Measurements from ENCODE around the gene C1orf35.

C1orf35 gene

GRCh38 chr1:228077565-228078330 is 25.4 kb downstream of the C1orf35 start:
- DNase-seq = no peak

GRCh38 chr1:228076796-228077430 is 26.2 kb downstream of the C1orf35 start:
- no peak for DNase-seq

DNA sequence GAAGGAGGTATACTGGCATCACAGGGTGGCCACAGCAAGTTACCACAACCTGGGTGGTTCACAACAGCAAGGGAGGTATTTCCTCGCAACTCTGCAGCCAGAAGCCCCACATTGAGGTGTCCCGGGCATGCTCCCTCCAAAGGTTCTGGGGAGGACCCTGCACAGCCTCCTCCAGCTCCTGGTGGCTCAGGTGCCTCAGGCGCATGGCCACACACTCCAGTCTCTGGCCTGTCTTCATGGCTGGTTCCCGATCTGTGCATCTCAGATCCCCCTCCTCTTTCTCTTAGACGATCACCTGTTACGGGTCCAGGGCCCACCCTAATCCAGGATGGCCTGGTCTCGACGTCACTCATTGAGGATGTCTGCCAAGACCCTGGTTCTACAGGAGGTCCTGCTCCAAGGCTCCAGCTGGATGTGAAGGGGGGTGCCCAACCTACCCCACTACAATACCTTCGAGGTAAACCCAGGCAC is 27.3 kb downstream of the C1orf35 start:
- DNase-seq = no peak

GRCh38 chr1:228074954-228075730 is 28.0 kb downstream of the C1orf35 start:
- no peak for DNase-seq

DNA sequence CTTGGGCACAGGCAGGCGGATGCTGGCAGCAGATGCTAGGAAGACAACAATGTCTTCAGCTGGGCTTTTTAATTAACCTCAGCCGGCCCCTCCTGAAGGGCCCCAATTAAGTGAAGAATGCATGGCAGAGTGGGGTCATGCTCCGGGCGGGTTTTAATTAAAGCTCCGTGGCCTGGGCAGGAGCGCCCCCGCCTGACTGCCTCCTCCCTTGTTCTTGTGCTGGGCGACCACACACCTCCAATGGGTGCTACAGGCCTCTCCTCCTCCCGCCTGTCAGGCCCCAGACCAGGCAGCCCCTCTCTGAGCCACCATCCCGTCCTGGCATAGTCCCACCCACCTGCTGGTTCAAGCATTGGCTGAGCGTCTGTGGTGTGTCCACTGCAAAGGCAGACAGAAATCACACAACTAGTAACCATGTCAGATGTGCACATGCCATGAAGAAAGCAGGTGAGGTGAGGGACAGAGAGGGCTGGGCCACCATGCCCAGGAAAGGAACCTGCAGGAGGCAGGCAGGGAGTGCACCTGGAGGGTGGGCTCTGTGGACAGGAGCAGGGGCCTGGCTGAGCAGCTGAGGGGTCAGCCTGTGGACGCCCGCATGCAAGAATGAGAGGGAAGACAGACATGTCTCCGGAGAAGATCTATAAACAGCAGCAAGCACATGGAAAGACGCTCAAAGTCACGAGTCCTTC is 29.1 kb downstream of the C1orf35 start:
- no peak for DNase-seq

GRCh38 chr1:228073061-228073856 is 29.9 kb downstream of the C1orf35 start:
- no peak for DNase-seq

- no peak for DNase-seq
Measured at GRCh38 chr1:228072658-228073043, 30.5 kb downstream of the C1orf35 start.

DNA sequence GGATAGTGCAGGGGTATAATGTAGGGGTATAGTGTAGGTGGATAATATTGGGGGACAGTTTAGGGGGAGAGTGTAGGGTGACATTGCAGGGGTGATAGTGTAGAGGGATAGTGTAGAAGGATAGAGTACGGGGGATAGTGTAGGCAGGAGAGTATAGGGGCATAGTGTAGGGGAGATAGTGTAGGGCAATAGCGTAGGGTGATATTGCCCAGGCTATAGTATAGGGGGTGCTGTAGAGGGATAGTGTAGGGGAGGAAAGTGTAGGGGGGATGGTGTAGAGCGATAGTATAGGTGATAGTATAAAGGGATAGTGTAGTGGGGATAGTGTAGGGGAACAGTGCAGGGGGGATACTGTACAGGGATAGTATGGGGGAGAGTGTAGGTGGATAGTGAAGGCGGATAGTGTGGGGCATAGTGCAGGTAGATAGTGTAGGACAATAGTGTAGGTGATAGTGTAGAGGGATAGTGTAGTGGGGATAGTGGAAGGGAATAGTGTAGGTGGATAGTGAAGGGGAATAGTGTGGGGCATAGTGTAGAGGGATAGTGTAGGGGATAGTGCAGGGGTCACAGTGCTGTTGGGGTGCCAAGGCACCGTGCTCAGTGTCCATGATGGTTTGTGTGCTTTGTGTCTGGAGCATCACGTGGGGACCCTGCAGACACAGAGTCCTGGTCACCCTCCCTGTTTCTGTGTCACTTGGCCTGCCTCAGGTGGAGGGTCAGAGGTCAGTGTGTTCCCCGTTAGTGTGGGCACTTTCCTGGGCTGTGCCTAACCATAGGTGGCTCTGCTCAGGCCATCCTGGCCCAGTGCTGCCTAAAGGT is 31.1 kb downstream of the C1orf35 start:
- DNase-seq = no peak

DNA sequence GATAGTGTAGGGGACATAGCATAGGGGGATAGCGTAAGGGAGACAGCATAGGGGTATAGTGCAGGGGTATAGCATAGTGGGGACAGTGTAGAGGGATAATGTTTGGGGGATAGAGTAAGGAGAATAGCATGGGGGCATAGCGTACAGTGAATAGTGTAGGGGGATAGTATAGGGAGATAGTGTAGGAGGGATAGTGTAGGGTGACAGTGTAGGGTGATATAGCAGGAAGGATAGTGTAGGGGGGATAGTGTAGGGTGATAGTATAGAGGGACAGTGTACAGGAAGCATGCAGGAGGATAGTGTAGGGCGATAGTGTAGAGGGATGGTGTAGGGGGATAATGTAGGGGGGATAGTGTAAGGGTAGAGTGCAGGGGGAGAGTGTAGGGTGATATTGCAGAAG is 32.3 kb downstream of the C1orf35 start:
- DNase-seq = no peak

- DNase-seq = no peak
Measured at GRCh38 chr1:228070173-228070572, 33.0 kb downstream of the C1orf35 start.

DNA sequence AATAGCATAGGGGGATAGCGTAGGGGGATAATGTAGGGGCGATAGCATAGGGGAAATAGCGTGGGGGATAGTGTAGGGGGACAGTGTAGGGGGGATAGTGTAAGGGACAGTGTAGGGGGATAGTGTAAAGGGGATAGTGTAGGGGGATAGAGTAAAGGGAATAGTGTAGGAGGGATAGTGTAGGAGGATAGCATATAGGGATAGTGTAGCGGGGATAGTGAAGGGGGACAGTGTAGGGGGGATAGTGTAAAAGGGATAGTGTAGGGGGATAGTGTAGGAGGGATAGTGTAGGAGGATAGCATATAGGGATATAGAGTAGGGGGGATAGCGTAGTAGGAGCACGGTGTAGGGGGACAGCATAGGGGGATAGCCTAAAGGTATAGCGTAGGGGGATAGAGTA is 34.8 kb downstream of the C1orf35 start:
- DNase-seq = no peak

DNA sequence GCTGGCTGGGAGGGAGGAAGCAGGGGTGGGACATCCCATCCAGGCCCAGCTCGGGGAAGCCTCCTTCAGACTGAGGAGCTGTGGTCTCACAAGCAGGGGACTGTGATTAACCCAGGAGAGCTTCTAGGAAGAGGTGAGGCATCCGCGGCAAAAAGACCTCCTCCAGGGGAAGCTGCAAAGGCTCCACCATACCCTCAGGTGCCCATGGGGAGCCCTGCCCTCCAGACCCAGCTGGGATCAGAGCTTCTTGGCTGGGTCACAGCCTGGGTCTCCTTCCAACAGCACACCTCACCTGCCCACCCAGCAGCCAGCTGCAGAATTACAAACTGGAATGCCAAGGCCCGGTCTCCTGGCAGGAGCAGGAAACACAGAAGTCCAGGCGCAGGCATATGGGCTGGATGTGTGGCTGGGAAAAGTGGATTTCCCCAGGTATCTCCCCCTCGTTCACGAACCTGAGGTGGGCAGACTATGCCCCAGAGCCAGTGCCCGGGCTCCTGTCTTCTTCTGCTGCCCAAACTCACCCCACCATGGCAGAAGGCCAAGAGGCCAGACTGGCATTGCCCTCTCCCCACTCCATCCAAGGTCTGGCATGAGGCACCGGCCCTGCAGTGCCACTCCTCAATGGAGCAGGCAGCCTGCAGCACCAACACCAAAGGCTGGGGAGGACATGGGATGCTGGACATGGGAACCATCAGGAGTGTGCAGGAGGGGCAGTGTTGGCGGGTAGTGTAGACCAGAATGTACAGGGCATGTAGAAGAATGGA is 36.1 kb downstream of the C1orf35 start:
- DNase-seq = no peak

DNA sequence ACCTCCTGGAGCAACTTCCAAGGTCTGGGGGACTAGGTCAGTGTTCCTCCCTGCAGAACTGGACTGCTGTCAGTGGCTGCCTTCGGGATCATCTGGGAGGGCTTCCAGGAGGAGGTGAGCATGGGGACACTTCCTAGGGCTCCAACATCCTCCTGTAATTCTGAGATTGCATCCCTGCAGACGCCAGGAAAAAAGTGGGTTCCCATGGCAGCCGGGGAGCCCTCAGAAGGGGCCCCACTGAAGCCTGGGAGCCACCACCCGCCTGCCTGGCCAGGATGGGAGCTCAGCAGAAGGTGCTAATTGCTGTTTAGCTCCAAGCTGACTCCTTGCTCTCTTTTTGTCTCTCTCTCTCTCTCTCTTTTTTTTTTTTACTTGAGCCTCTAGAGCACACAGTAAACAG is 36.7 kb downstream of the C1orf35 start:
- DNase-seq = no peak

DNA sequence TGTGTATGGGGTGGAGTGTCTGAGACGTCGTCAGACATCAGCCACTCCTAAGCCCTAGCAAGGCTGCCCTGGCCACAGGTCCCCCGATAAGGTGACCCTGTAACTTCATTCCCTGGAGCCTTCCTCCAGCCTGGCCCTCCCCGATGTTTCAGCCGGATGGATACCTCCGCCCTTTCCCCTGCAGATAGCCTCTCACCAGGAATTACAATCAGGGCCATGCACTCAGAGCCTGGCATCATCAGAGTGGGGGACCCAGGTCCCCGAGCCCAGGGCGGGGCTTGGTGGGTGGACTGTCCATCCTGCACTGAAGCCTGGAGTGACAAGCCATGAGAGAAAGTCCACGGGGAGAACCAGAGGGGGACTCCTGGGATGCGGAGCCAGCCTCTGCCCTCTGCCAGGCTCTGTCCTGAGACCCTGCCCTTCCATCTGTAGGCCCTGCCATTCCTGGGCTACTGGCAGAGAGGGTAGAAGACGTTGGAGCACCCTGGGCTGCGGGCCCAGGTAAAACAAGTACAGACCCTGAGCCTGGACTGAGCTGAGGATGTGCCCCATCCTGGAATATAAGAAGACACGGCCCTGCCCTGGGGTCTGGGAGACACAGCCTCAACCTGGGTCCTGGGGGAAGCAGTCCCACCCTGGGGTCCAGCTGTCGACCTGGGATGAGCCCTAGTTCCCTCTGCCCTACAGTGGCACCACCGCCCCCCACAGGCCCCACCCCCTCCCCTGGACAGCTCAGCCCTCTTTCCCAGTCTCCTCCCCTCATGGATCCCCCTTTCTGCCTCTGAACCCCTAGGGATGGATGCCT is 37.4 kb downstream of the C1orf35 start:
- DNase-seq = no peak

DNA sequence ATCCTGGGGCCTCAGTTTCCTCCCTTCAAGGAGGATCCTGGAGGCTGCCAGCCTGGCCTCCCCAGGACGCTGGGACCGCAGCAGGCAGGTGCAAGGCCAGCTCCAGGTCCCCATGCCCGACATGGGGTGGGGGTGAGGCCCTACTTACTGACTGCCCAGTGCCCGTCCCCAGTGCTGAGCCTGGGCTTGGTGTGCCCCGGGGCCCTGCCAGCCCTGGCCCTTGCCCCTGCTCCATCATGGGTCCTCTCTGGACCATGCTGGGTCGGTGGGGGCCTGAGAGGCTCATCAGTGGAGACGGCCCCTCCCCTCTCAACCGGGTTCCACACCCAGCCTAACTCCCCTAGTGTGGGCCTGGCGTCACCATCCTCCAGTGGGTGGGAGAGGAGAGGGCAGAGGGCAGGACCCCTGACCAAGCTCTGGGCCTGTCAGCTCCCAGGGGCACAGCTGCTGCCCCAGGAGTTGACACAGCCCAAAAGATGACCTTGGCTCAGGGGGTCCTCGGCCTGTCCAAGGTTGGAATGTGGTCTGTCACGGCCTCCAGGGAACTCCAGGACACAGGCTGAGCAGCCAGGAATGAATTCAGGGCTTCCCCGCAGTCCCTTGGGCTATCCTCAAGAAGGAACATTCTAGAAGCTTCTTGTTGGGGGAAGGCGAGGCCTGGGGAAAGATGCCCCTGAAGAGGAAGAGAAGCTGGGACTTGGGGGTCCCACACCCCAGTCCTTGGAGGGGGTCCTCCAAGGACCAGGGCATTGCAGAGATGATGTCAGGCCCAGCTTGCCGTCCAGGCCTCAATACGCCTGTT is 38.2 kb downstream of the C1orf35 start:
- no peak for DNase-seq

- DNase-seq = no peak
Measured at GRCh38 chr1:228064296-228064695, 38.8 kb downstream of the C1orf35 start.

DNA sequence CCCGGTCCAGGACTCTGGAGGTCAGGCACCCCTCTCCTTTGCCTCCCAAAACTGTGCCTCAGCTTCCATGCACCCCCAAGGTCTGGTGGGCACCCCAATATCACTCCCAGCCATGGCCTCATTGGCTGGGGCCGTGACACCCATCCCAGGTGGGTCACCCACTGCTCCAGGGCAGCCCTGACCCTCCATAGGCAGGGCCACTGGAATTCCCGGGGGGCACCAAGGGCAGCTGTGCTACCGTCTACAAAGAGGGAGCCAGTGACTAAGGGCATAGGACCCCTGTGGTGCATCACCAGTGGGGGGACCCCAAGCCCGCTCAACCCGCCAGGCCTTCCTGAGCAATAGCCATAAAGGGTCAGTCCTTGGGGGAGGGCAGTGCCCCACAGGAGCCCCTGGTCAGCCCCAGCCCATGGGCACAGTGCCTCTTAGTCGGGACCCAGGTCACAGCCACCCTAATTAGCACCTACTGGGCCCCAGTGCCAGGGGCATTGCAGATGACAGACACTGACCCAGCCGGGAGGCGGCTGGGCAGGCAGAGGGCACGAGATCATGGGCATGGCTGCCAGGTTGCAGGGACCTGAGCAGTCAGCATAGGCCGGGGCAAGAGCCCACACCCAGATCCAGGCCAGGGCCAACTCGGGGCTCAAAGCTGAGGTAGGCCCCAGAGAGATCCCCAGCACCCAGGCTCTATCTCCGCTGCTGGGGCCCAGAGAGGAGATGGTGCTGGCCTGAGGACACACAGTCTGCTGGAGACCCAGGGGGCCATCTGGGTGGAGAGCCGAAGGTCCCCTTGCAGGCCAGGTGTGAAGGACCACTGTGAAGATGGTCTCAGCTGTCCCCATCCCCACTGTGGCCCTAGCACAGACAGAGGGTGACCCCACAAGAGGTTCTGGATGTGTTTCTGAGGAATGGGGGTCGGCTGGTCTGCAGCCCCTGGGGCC is 39.6 kb downstream of the C1orf35 start:
- no peak for DNase-seq

- no peak for DNase-seq
Measured at GRCh38 chr1:228062812-228063211, 40.3 kb downstream of the C1orf35 start.
